Transverse colon (tissue), 4 donors: ENCODE data around the gene NOS3.

Source experiments
- CTCF ChIP-seq, 5 experiments: fragments of 200-600 bp in 3 of 5; fragments of 450-650 bp in 2 of 5; sonication (generic) in 3 of 5; IDR thresholded peaks; 1 replicate in 2 of 5; 2 replicates in 3 of 5; pipeline ENCODE4 v1.5.1; 2016 to 2017; ENCODE audit warnings: antibody characterized with exemption in 5 of 5, inconsistent platforms in 3 of 5, mild to moderate bottlenecking in 2 of 5, moderate library complexity in 1 of 5
- POLR2A ChIP-seq: fragments of 450-650 bp; IDR thresholded peaks from one replicate; pipeline ENCODE4 v1.6.1; 2016; ENCODE audit warnings: antibody characterized with exemption, mild to moderate bottlenecking, moderate library complexity
- POLR2AphosphoS5 ChIP-seq, 3 donors: sonication (generic); formaldehyde crosslinking; IDR thresholded peaks; one replicate each; pipeline ENCODE4 v1.6.1; 2016; ENCODE audit warnings: antibody characterized with exemption in 3 of 3

GRCh38 chr7:151019130-151019447 lies 28.3 kb downstream of the NOS3 start:
- TF ChIP-seq POLR2AphosphoS5 (IDR thresholded peaks at IDR 0.05) (no peak), CTCF (IDR thresholded peaks at IDR 0.05) (no peak), POLR2A (no peak)
